Measurements from ENCODE around the gene CNMD.

GRCh38 chr13:52713894-52714293, 25.7 kb downstream of the CNMD start:
- TF ChIP-seq, protein P1, sequence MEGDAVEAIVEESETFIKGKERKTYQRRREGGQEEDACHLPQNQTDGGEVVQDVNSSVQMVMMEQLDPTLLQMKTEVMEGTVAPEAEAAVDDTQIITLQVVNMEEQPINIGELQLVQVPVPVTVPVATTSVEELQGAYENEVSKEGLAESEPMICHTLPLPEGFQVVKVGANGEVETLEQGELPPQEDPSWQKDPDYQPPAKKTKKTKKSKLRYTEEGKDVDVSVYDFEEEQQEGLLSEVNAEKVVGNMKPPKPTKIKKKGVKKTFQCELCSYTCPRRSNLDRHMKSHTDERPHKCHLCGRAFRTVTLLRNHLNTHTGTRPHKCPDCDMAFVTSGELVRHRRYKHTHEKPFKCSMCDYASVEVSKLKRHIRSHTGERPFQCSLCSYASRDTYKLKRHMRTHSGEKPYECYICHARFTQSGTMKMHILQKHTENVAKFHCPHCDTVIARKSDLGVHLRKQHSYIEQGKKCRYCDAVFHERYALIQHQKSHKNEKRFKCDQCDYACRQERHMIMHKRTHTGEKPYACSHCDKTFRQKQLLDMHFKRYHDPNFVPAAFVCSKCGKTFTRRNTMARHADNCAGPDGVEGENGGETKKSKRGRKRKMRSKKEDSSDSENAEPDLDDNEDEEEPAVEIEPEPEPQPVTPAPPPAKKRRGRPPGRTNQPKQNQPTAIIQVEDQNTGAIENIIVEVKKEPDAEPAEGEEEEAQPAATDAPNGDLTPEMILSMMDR (conservative IDR thresholded peaks at IDR 0.05; ENCODE audit: low read depth, low read length): no peak
- TF ChIP-seq POLR2A (IDR thresholded peaks at IDR 0.05; ENCODE audit: low read depth, low read length) (no peak), CEBPB (IDR thresholded peaks at IDR 0.05; ENCODE audit: low read depth, low read length) (no peak), MAFK (IDR thresholded peaks at IDR 0.05; ENCODE audit: low read depth, low read length) (no peak), RAD21 (IDR thresholded peaks at IDR 0.05; ENCODE audit: low read length) (no peak), FOS (IDR thresholded peaks at IDR 0.05; ENCODE audit: low read depth, low read length) (no peak), BHLHE40 (IDR thresholded peaks at IDR 0.05; ENCODE audit: low read depth, low read length) (no peak), MXI1 (IDR thresholded peaks at IDR 0.05; ENCODE audit: borderline replicate concordance, low read depth, low read length) (no peak), RCOR1 (IDR thresholded peaks at IDR 0.05; ENCODE audit: insufficient replicate concordance, low read length) (no peak), RFX5 (IDR thresholded peaks at IDR 0.05; ENCODE audit: low read depth, low read length) (no peak)
- TF ChIP-seq, protein P2, sequence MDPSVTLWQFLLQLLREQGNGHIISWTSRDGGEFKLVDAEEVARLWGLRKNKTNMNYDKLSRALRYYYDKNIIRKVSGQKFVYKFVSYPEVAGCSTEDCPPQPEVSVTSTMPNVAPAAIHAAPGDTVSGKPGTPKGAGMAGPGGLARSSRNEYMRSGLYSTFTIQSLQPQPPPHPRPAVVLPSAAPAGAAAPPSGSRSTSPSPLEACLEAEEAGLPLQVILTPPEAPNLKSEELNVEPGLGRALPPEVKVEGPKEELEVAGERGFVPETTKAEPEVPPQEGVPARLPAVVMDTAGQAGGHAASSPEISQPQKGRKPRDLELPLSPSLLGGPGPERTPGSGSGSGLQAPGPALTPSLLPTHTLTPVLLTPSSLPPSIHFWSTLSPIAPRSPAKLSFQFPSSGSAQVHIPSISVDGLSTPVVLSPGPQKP (IDR thresholded peaks at IDR 0.05; ENCODE audit: borderline replicate concordance, low read depth, low read length): no peak
